Ovary (tissue), 9 donors: ENCODE results near the gene CDH23. TPM values are rescaled to one million over a fixed set of nuclear protein-coding genes. Genes with fewer than 3 reads are reported as not detected.
A peak's percentile ranks its signal among the peaks of the same experiment; 100 is the strongest.

Experiments used
- DNase-seq, 5 donors: peaks; one replicate each; pipeline ENCODE4 v3.0.0-alpha.2; 2019 to 2020
- H3K27ac ChIP-seq, 2 donors: fragments of 200-600 bp; one replicate each; pipeline versions ENCODE4 v1.5.1 to v1.8.0; 2019 to 2022
- H3K27me3 ChIP-seq: fragments of 200-600 bp; one replicate; pipeline ENCODE4 v1.8.0; 2022
- H3K36me3 ChIP-seq: fragments of 200-600 bp; sonication (generic); one replicate; pipeline ENCODE4 v1.5.1; 2019
- H3K4me1 ChIP-seq: one replicate; pipeline ENCODE4 v1.8.1; 2013; ENCODE audit warnings: mild to moderate bottlenecking, moderate library complexity; ENCODE audit not compliant: insufficient read depth
- H3K4me3 ChIP-seq: fragments of 200-600 bp; sonication (generic); one replicate; pipeline ENCODE4 v1.5.1; 2017
- H3K9me3 ChIP-seq, 2 donors: fragments of 200-600 bp in 1 of 2; sonication (generic) in 1 of 2; one replicate each; pipeline versions ENCODE4 v1.5.1 to v1.8.1; 2013 to 2019; ENCODE audit warnings: mild to moderate bottlenecking in 1 of 2, moderate library complexity in 1 of 2
- CTCF ChIP-seq, 3 donors: fragments of 450-650 bp in 2 of 3; fragments of 200-600 bp in 1 of 3; IDR thresholded peaks; one replicate each; pipeline versions ENCODE4 v1.5.1 to v1.8.0; 2016 to 2022; ENCODE audit warnings: antibody characterized with exemption in 3 of 3, mild to moderate bottlenecking in 1 of 3
- EP300 ChIP-seq: sonication (generic); formaldehyde crosslinking; IDR thresholded peaks from one replicate; pipeline ENCODE4 v1.6.1; 2017; ENCODE audit warnings: antibody characterized with exemption
- POLR2A ChIP-seq: fragments of 450-650 bp; IDR thresholded peaks from one replicate; pipeline ENCODE4 v1.6.1; 2017; ENCODE audit warnings: antibody characterized with exemption, mild to moderate bottlenecking, moderate library complexity
- WGBS, 3 donors: extraction: QIAGEN DNeasy Blood & Tissue Kit in 1 of 3; methylation state at CpG; one replicate each; pipeline versions ENCODE4 v1.1.5 to v1.1.7; 2013 to 2017; 5-methylcytosine and 5-hydroxymethylcytosine counted together
- intact Hi-C, 4 donors: fragments of 100-400 bp; cut with DNase I; formaldehyde crosslinking; loops; one replicate each; pipeline versions ENCODE4 v1.11.0 to v1.15.1; 2022 to 2023
- polyA plus RNA-seq, 2 donors: library from polyadenylated mRNA; stranded (reverse); fragments of 200-250 nt in 1 of 2; fragments of 350-450 nt in 1 of 2; fragmentation: Illumina TruSeq in 1 of 2; extraction: RNeasy Lipid Tissue Mini Kit (QIAGEN cat#74804) in 1 of 2; gene quantifications; one replicate each; pipeline ENCODE4 v1.2.3, GENCODE V29; 2013 to 2014
- total RNA-seq, 7 donors: library from RNA; depleted of rRNA in 2 of 7; stranded (reverse); fragments of >200 nt in 2 of 7; fragmentation: NEBNext Ultra II Directional in 3 of 7; extraction: Animal tissue kit (Norgen Biotek cat#: 25700) in 3 of 7; gene quantifications; one replicate each; pipeline versions ENCODE4 v1.1.0 to v1.2.4, GENCODE V29; 2016 to 2023
- donor health status: DM: no; HTN: no; CAD: no; lungs with moderate emphysema.
- donor health status: DM: no; HTN: no; CAD: no.
- donor health status: Bipolar disorder and iron deficiency.
- donor health status: DM: yes; HTN: yes; CAD: no.
- donor health status: DM: no; HTN: no; CAD: no.
- donor health status: DM: yes; HTN: yes; CAD: no.

CDH23 gene
- total and polyA plus RNA-seq, 9 donors: 7.5 to 108 (median 39.1) TPM

DNA sequence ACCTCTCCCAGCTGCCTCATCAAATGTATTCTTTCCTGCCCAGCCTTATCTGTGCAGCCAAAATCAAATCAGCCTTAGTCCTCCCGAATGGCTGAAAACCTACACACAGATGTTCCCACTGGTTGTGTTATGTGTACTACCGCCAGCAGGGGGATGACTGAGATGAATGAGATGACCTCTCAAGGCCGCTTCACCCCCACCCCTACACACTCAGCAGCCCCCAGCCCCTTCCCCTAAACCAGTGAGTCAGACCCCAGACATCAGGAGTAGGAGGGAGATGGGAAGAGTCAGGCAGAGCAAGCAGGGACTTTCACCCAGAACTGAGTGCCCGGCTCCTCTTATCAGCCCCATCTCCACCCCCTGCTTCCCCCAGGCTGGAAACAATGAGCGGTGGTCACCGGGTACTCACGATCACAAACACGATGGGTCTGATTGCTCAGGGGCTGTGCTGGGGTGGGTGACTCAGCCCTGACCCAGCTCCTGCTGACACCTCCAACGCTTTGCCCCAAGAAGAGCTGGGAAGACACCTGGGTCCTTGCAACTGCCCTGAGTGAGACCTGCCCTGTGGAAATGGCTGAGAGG is 329.4 kb downstream of the CDH23 start:
- no peaks in the 10 kb centered on the region for H3K9me3 ChIP-seq
- no peaks in the 10 kb centered on the region for H3K36me3 ChIP-seq
- WGBS, 3 donors: 36 to 45% (median 40%) methylated on average over 4 to 9 of the region's 9 CpGs
- no peaks in the 10 kb centered on the region for H3K27me3 ChIP-seq
- no peak for DNase-seq
- peak overlapping the region in 1 of 2 donors; percentile 85 for H3K27ac ChIP-seq
- intact Hi-C loops: loop anchor here in 1 of 4 donors (5.0 kb wide), 1 partner anchor 46 kb away; the partner anchor contains the start of gene VSIR
- TF ChIP-seq EP300: no peak
- no peak for TF ChIP-seq CTCF (IDR thresholded peaks at IDR 0.05)
- TF ChIP-seq POLR2A: no peak
- H3K4me3 ChIP-seq: no peak overlapping the region
- peaks cover 19% of the 10 kb centered on the region for H3K4me1 ChIP-seq

DNA sequence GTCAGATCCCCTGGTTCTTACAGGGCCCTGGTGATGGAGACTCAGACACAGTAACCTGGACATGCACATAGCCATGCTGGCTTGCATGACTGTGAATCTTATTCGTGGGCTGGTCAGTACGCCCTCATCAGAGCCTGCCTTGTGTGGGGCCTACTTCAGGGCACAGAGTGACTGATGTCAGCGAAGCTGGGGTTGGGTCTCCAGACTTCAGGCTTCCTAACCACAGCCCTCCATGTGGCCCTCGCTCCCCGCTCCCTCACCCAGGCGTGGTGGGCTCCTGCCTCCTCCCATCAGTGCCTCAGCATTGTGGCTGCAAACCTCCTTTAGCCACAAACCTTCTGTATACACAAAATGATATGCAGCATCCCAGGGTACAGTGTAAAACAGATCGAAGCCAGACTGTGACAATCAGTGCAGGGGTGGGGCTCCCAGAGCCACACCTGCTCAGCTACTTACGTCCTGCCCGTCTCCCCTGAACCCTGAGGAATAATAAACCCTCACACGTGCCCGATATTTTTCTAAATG is 329.9 kb downstream of the CDH23 start:
- Histone ChIP-seq H3K36me3 (no peaks in the 10 kb centered on the region), H3K9me3 (no peaks in the 10 kb centered on the region), H3K27ac (peak overlapping the region in 1 of 2 donors; percentile 85), H3K4me3 (no peak overlapping the region), H3K27me3 (no peaks in the 10 kb centered on the region), H3K4me1 (peaks cover 19% of the 10 kb centered on the region)
- TF ChIP-seq POLR2A (no peak), EP300 (no peak), CTCF (IDR thresholded peaks at IDR 0.05) (no peak)
- DNase-seq: no peak
- intact Hi-C loops: loop anchor here in 1 of 4 donors (5.0 kb wide), 1 partner anchor 46 kb away; the partner anchor contains the start of gene VSIR
- 82 to 86% (median 83%) methylated on average over 11 of the region's 11 CpGs for WGBS, 3 donors

DNA sequence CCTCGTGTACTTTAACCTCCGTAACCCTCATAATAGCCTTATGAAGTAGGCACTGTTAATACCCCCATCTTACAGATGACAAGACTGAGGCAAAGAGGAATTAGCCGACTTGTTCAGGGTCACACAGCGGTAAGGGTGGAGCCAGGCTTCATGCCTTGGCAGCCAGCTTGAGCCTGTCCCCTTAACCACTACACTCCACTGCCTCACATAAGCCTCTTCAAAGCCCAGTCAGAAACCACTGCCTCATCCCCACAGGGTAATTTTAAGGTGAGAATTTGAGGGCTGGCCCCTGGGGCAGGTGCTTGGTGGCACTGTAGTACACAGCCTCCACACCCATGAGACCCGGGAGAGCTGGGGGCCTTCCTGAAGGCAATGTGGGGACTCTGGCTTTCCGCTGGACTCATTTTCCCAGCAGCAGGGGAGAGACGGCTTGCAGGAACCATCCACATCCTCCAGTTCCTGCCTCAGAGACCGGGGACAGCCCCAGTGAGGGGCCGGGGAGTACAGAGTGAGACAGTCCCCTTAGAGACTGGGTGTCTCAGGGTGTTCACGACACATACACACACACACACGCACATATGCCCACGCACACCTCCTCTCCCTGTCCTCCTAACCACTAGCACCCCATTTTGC is 330.5 kb downstream of the CDH23 start:
- H3K27me3 ChIP-seq: no peaks in the 10 kb centered on the region
- 55 to 73% (median 65%) methylated on average over 12 of the region's 12 CpGs for WGBS, 3 donors
- H3K36me3 ChIP-seq: no peaks in the 10 kb centered on the region
- no peak overlapping the region for H3K4me3 ChIP-seq
- no peak for DNase-seq
- H3K9me3 ChIP-seq: no peaks in the 10 kb centered on the region
- TF ChIP-seq CTCF (IDR thresholded peaks at IDR 0.05) (no peak), EP300 (no peak), POLR2A (no peak)
- intact Hi-C loops: loop anchor here in 1 of 4 donors (5.0 kb wide), 1 partner anchor 45 kb away; the partner anchor contains the start of gene VSIR
- peaks cover 19% of the 10 kb centered on the region for H3K4me1 ChIP-seq
- H3K27ac ChIP-seq: peak overlapping the region in 1 of 2 donors; percentile 85

GRCh38 chr10:71727738-71728737 is 331.3 kb downstream of the CDH23 start:
- Histone ChIP-seq H3K4me3 (no peak overlapping the region), H3K36me3 (no peaks in the 10 kb centered on the region), H3K27ac (peak overlapping the region; percentile 32 to 85), H3K4me1 (peaks cover 19% of the 10 kb centered on the region), H3K9me3 (no peaks in the 10 kb centered on the region), H3K27me3 (no peaks in the 10 kb centered on the region)
- DNase-seq: peak; percentile 78 to 86 (median 82)
- WGBS, 3 donors: 6 to 11% (median 7%) methylated on average over 8 of the region's 8 CpGs
- intact Hi-C loops: loop anchor here in 1 of 4 donors (5.0 kb wide), 1 partner anchor 44 kb away; the partner anchor contains the start of gene VSIR
- TF ChIP-seq EP300 (no peak), POLR2A (no peak), CTCF (IDR thresholded peaks at IDR 0.05) (no peak)
